CD4-positive, CD25-positive, alpha-beta regulatory T cell (primary cell): Measurements from ENCODE around the gene AGMO. TPM values are rescaled to one million over a fixed set of nuclear protein-coding genes. Genes with fewer than 3 reads are reported as not detected.

Experiments
- ATAC-seq, 2 donors: fragments of 150-1000 bp; cut with Tn5 transposase; one replicate each; pipeline ENCODE4 v1.10.0; 2021; ENCODE audit warnings: low read depth in 2 of 2, moderate number of reproducible peaks in 2 of 2, moderate library complexity in 1 of 2
- DNase-seq, 3 donors: peaks; one replicate each; pipeline versions ENCODE4 v3.0.0 to v3.0.0-alpha.2; 2012 to 2022; ENCODE audit warnings: mixed read lengths in 1 of 3
- H3K27ac ChIP-seq: one replicate; pipeline ENCODE4 v1.7.0; 2013; ENCODE audit warnings: mild to moderate bottlenecking, low read length; ENCODE audit not compliant: insufficient read depth, poor library complexity, severe bottlenecking
- H3K27me3 ChIP-seq: one replicate; pipeline ENCODE4 v1.7.0; 2013; ENCODE audit warnings: low read length; ENCODE audit not compliant: control insufficient read depth, insufficient read depth
- H3K36me3 ChIP-seq: one replicate; pipeline ENCODE4 v1.7.0; 2013; ENCODE audit warnings: mild to moderate bottlenecking, low read length, moderate library complexity; ENCODE audit not compliant: control insufficient read depth, insufficient read depth
- H3K4me1 ChIP-seq: 2 replicates; pipeline ENCODE4 v1.7.0; 2013; ENCODE audit warnings: mild to moderate bottlenecking, low read length; ENCODE audit not compliant: insufficient read depth, control insufficient read depth, poor library complexity, severe bottlenecking
- H3K4me3 ChIP-seq: one replicate; pipeline ENCODE4 v1.7.0; 2013; ENCODE audit warnings: low read depth, mild to moderate bottlenecking, low read length, moderate library complexity
- H3K9me3 ChIP-seq, 2 experiments: 1 replicate in 1 of 2; 2 replicates in 1 of 2; pipeline ENCODE4 v1.7.0; 2013; ENCODE audit warnings: low read length in 2 of 2, mild to moderate bottlenecking in 1 of 2, moderate library complexity in 1 of 2; ENCODE audit not compliant: control insufficient read depth in 2 of 2
- H3K27ac Mint-ChIP-seq, 3 donors: one replicate each; pipeline ENCODE4 v1.8.0; 2020 to 2022; ENCODE audit warnings: mild to moderate bottlenecking in 3 of 3, mixed read lengths in 3 of 3, moderate library complexity in 2 of 3
- H3K27me3 Mint-ChIP-seq: one replicate; pipeline ENCODE4 v1.8.0; 2022; ENCODE audit warnings: mild to moderate bottlenecking, mixed read lengths
- H3K36me3 Mint-ChIP-seq: one replicate; pipeline ENCODE4 v1.8.0; 2020; ENCODE audit warnings: mixed read lengths
- H3K4me1 Mint-ChIP-seq, 4 donors: one replicate each; pipeline ENCODE4 v1.8.0; 2020 to 2022; ENCODE audit warnings: mixed read lengths in 4 of 4, mild to moderate bottlenecking in 1 of 4
- H3K4me3 Mint-ChIP-seq, 4 donors: one replicate each; pipeline ENCODE4 v1.8.0; 2020 to 2022; ENCODE audit warnings: mild to moderate bottlenecking in 4 of 4, mixed read lengths in 4 of 4, moderate library complexity in 3 of 4
- H3K9me3 Mint-ChIP-seq, 7 donors: one replicate each; pipeline ENCODE4 v1.8.0; 2020 to 2022; ENCODE audit warnings: mixed read lengths in 7 of 7, mild to moderate bottlenecking in 3 of 7, moderate library complexity in 2 of 7
- polyA plus RNA-seq, 4 donors: library from polyadenylated mRNA; unstranded; fragments of 300-500 nt; fragmentation: Illumina TruSeq; gene quantifications; one replicate each; pipeline ENCODE4 v1.2.3, GENCODE V29; 2021
- total RNA-seq: library from RNA; stranded (reverse); gene quantifications from one replicate; pipeline ENCODE4 v1.2.3, GENCODE V29; 2022

Gene AGMO
- total and polyA plus RNA-seq, 5 donors from 2014 or later = not detected

DNA sequence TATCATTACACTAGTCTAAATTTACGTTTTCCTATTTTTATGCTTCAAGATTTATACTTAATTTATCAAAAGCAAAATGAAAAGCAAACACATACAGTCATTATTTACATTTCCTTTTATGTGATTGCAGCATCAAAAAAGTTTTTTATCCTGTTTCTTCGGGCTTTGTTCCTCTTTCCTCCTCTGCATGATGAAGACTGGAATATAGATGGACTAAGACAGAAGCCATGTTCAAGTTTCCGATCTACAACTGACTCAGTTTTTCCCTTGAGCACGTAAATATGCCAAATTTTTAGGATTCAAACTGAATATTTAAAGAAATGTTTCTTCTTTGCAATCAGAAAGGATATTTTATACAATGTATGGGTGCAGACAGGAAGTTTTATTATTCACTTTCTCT, 385.7 kb downstream of the AGMO start:
- H3K27me3 Mint-ChIP-seq = no peaks in the 10 kb centered on the region
- Histone ChIP-seq H3K27me3 (no peaks in the 10 kb centered on the region), H3K27ac (no peak overlapping the region), H3K9me3 (peaks cover 0 to 7% of the 10 kb centered on the region in 2 experiments), H3K4me3 (no peak overlapping the region), H3K4me1 (no peaks in the 10 kb centered on the region), H3K36me3 (no peaks in the 10 kb centered on the region)
- DNase-seq (no peak), ATAC-seq (no peak)
- H3K4me1 Mint-ChIP-seq = no peaks in the 10 kb centered on the region
- peaks cover 3 to 14% (median 8%) of the 10 kb centered on the region in 7 donors for H3K9me3 Mint-ChIP-seq
- no peaks in the 10 kb centered on the region for H3K36me3 Mint-ChIP-seq
- H3K27ac Mint-ChIP-seq = no peak overlapping the region
- H3K4me3 Mint-ChIP-seq = no peak overlapping the region

DNA sequence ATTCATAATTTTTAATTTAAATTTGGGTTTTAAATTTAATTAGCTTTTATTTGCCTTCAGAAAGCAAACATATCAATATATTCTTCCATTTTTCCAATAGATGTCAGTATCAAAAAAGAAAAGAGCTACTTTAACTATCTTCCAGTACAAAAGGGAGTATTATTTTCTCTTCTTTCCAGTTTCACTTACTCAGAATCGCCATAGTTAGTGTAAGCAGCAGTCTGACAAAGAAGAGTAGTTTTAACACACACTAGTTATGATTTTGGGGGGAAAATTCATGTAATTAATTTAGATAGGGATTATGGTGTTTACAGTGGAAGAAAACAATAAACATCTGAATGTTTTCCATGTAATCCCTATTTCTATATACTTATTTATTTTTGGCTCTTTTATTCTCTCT, 386.7 kb downstream of the AGMO start:
- no peaks in the 10 kb centered on the region for H3K4me1 ChIP-seq
- H3K9me3 ChIP-seq = no peaks in the 10 kb centered on the region
- Mint-ChIP-seq H3K9me3 (peaks cover 1 to 8% (median 4%) of the 10 kb centered on the region in 7 donors), H3K36me3 (no peaks in the 10 kb centered on the region), H3K4me1 (no peaks in the 10 kb centered on the region), H3K4me3 (no peak overlapping the region), H3K27ac (no peak overlapping the region), H3K27me3 (no peaks in the 10 kb centered on the region)
- H3K4me3 ChIP-seq = no peak overlapping the region
- H3K27me3 ChIP-seq = no peaks in the 10 kb centered on the region
- ATAC-seq = no peak
- H3K36me3 ChIP-seq = no peaks in the 10 kb centered on the region
- H3K27ac ChIP-seq = no peak overlapping the region
- no peak for DNase-seq

GRCh38 chr7:15174485-15174884, 387.3 kb downstream of the AGMO start:
- Histone ChIP-seq H3K4me1 (no peaks in the 10 kb centered on the region), H3K36me3 (no peaks in the 10 kb centered on the region), H3K4me3 (no peak overlapping the region), H3K9me3 (no peaks in the 10 kb centered on the region), H3K27me3 (no peaks in the 10 kb centered on the region), H3K27ac (no peak overlapping the region)
- Mint-ChIP-seq H3K4me1 (no peaks in the 10 kb centered on the region), H3K27ac (no peak overlapping the region), H3K27me3 (no peaks in the 10 kb centered on the region), H3K9me3 (peaks cover 0 to 8% (median 3%) of the 10 kb centered on the region in 7 donors), H3K4me3 (no peak overlapping the region), H3K36me3 (no peaks in the 10 kb centered on the region)
- DNase-seq = no peak
- no peak for ATAC-seq

- Histone ChIP-seq H3K4me1 (no peaks in the 10 kb centered on the region), H3K27me3 (no peaks in the 10 kb centered on the region), H3K4me3 (no peak overlapping the region), H3K27ac (no peak overlapping the region), H3K9me3 (no peaks in the 10 kb centered on the region), H3K36me3 (no peaks in the 10 kb centered on the region)
- ATAC-seq = no peak
- no peaks in the 10 kb centered on the region for H3K36me3 Mint-ChIP-seq
- H3K4me3 Mint-ChIP-seq = no peak overlapping the region
- H3K27me3 Mint-ChIP-seq = no peaks in the 10 kb centered on the region
- no peaks in the 10 kb centered on the region for H3K4me1 Mint-ChIP-seq
- H3K27ac Mint-ChIP-seq = no peak overlapping the region
- no peak for DNase-seq
- peaks cover 4 to 25% (median 5%) of the 10 kb centered on the region in 7 donors for H3K9me3 Mint-ChIP-seq
Measured at GRCh38 chr7:15168489-15168888, 393.3 kb downstream of the AGMO start.

DNA sequence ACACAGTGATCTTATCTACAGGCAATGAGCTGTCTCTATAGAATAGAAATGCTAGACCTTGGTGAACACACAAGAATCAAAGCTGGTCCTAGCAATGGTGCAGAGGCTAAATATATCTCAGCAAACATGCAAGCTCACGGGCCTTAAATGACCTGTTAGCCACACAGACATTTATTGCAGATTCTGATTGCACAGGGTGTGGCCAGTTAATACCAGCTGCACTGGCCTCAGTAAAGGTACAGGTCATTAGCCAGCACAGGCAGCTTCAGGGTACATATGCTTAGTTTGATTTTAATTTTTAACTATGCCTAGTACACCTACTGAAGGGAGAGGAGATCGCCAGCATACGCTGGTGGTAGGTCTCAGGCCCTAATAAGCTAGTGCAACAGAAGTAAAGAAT, 393.9 kb downstream of the AGMO start:
- Mint-ChIP-seq H3K27ac (no peak overlapping the region), H3K36me3 (no peaks in the 10 kb centered on the region), H3K9me3 (peaks cover 4 to 29% (median 6%) of the 10 kb centered on the region in 7 donors), H3K4me3 (no peak overlapping the region), H3K27me3 (no peaks in the 10 kb centered on the region), H3K4me1 (no peaks in the 10 kb centered on the region)
- ATAC-seq (no peak), DNase-seq (no peak)
- Histone ChIP-seq H3K4me1 (no peaks in the 10 kb centered on the region), H3K27ac (no peak overlapping the region), H3K4me3 (no peak overlapping the region), H3K9me3 (no peaks in the 10 kb centered on the region), H3K27me3 (no peaks in the 10 kb centered on the region), H3K36me3 (no peaks in the 10 kb centered on the region)

- ATAC-seq (no peak), DNase-seq (no peak)
- H3K36me3 Mint-ChIP-seq = no peaks in the 10 kb centered on the region
- no peak overlapping the region for H3K4me3 Mint-ChIP-seq
- H3K9me3 Mint-ChIP-seq = peaks cover 3 to 26% (median 6%) of the 10 kb centered on the region in 7 donors
- Histone ChIP-seq H3K27me3 (no peaks in the 10 kb centered on the region), H3K27ac (no peak overlapping the region), H3K4me3 (no peak overlapping the region), H3K36me3 (no peaks in the 10 kb centered on the region), H3K9me3 (no peaks in the 10 kb centered on the region), H3K4me1 (no peaks in the 10 kb centered on the region)
- H3K27ac Mint-ChIP-seq = no peak overlapping the region
- no peaks in the 10 kb centered on the region for H3K27me3 Mint-ChIP-seq
- no peaks in the 10 kb centered on the region for H3K4me1 Mint-ChIP-seq
Measured at GRCh38 chr7:15166620-15167019, 395.2 kb downstream of the AGMO start.

- no peak overlapping the region for H3K4me3 Mint-ChIP-seq
- Histone ChIP-seq H3K4me1 (no peaks in the 10 kb centered on the region), H3K27ac (no peak overlapping the region), H3K9me3 (peaks cover 0 to 5% of the 10 kb centered on the region in 2 experiments), H3K36me3 (no peaks in the 10 kb centered on the region), H3K27me3 (no peaks in the 10 kb centered on the region), H3K4me3 (no peak overlapping the region)
- no peaks in the 10 kb centered on the region for H3K27me3 Mint-ChIP-seq
- DNase-seq (no peak), ATAC-seq (no peak)
- no peaks in the 10 kb centered on the region for H3K4me1 Mint-ChIP-seq
- no peak overlapping the region for H3K27ac Mint-ChIP-seq
- H3K9me3 Mint-ChIP-seq = peaks cover 0 to 28% (median 3%) of the 10 kb centered on the region in 7 donors
- no peaks in the 10 kb centered on the region for H3K36me3 Mint-ChIP-seq
Measured at GRCh38 chr7:15159261-15159660, 402.6 kb downstream of the AGMO start.

- H3K4me1 Mint-ChIP-seq = no peaks in the 10 kb centered on the region
- no peaks in the 10 kb centered on the region for H3K36me3 Mint-ChIP-seq
- Histone ChIP-seq H3K9me3 (peaks cover 0 to 5% of the 10 kb centered on the region in 2 experiments), H3K36me3 (no peaks in the 10 kb centered on the region), H3K27me3 (no peaks in the 10 kb centered on the region), H3K27ac (no peak overlapping the region), H3K4me3 (no peak overlapping the region), H3K4me1 (no peaks in the 10 kb centered on the region)
- ATAC-seq (no peak), DNase-seq (no peak)
- no peaks in the 10 kb centered on the region for H3K27me3 Mint-ChIP-seq
- no peak overlapping the region for H3K4me3 Mint-ChIP-seq
- H3K9me3 Mint-ChIP-seq = peaks cover 0 to 24% (median 6%) of the 10 kb centered on the region in 7 donors
- H3K27ac Mint-ChIP-seq = no peak overlapping the region
Measured at GRCh38 chr7:15158141-15158810, 403.5 kb downstream of the AGMO start.
